Lung (tissue), 12 donors: Measurements from ENCODE around the gene MSANTD1. TPM values are rescaled to one million over a fixed set of nuclear protein-coding genes. Genes with fewer than 3 reads are reported as not detected.

ENCODE experiments used
- ATAC-seq: fragments of 200-7000 bp; cut with Tn5 transposase; one replicate; pipeline ENCODE4 v1.9.1; 2020; ENCODE audit warnings: moderate number of reproducible peaks; ENCODE audit not compliant: insufficient read depth, low FRiP score
- DNase-seq, 3 donors: peaks; one replicate each; pipeline ENCODE4 v3.0.0-alpha.2; 2013 to 2017
- H3K27ac ChIP-seq, 2 donors: one replicate each; pipeline ENCODE4 v1.5.1; 2013; ENCODE audit warnings: mild to moderate bottlenecking in 2 of 2, moderate library complexity in 2 of 2, control low read depth in 1 of 2, inconsistent platforms in 1 of 2, low read depth in 1 of 2, low read length in 1 of 2
- H3K27me3 ChIP-seq, 3 donors: one replicate each; pipeline ENCODE4 v1.5.1; 2013; ENCODE audit warnings: low read length in 2 of 3; ENCODE audit not compliant: control insufficient read depth in 3 of 3, insufficient read depth in 3 of 3
- H3K36me3 ChIP-seq, 4 donors: one replicate each; pipeline ENCODE4 v1.5.1; 2013; ENCODE audit warnings: low read length in 4 of 4, mild to moderate bottlenecking in 1 of 4, moderate library complexity in 1 of 4; ENCODE audit not compliant: control insufficient read depth in 4 of 4, insufficient read depth in 4 of 4
- H3K4me1 ChIP-seq, 5 donors: one replicate each; pipeline ENCODE4 v1.5.1; 2013; ENCODE audit warnings: low read length in 5 of 5, mild to moderate bottlenecking in 2 of 5, moderate library complexity in 1 of 5; ENCODE audit not compliant: control insufficient read depth in 5 of 5, insufficient read depth in 5 of 5
- H3K4me3 ChIP-seq: one replicate; pipeline ENCODE4 v1.5.1; 2013; ENCODE audit warnings: mild to moderate bottlenecking, control low read depth, moderate library complexity
- H3K9ac ChIP-seq, 2 donors: one replicate each; pipeline ENCODE4 v1.5.1; 2013; ENCODE audit warnings: low read length in 2 of 2, control low read depth in 1 of 2; ENCODE audit not compliant: insufficient read depth in 1 of 2
- H3K9me3 ChIP-seq, 4 donors: one replicate each; pipeline ENCODE4 v1.5.1; 2013; ENCODE audit warnings: low read length in 3 of 4, mild to moderate bottlenecking in 1 of 4, moderate library complexity in 1 of 4; ENCODE audit not compliant: control insufficient read depth in 4 of 4, insufficient read depth in 3 of 4
- WGBS, 2 donors: extraction: QIAGEN DNeasy Blood & Tissue Kit; methylation state at CpG; one replicate each; pipeline ENCODE4 v1.1.7; 2013; 5-methylcytosine and 5-hydroxymethylcytosine counted together
- polyA plus RNA-seq, 2 donors: library from polyadenylated mRNA; stranded (reverse); fragments of 200-250 nt; gene quantifications; one replicate each; pipeline ENCODE4 v1.2.1, GENCODE V29; 2013
- total RNA-seq, 2 donors: library from RNA; depleted of rRNA in 1 of 2; stranded (reverse); fragments of >200 nt in 1 of 2; gene quantifications; one replicate each; pipeline ENCODE4 v1.2.1, GENCODE V29; 2014 to 2021
- TF ChIP-seq, protein P1 (sequence below): IDR thresholded peaks from 2 replicates; pipeline ENCODE4 v1.5.1; 2012; ENCODE audit warnings: mild to moderate bottlenecking; ENCODE audit errors: control extremely low read depth, extremely low read depth
- donor health status: control.
- donor health status: control.
- donor health status: Bipolar disorder and iron deficiency.
- donor health status: healthy.
- donor health status: DM: yes; HTN: yes; CAD: no.

The MSANTD1 gene
- total and polyA plus RNA-seq, 4 donors: 0.35 to 1.4 (median 0.88) TPM

DNA sequence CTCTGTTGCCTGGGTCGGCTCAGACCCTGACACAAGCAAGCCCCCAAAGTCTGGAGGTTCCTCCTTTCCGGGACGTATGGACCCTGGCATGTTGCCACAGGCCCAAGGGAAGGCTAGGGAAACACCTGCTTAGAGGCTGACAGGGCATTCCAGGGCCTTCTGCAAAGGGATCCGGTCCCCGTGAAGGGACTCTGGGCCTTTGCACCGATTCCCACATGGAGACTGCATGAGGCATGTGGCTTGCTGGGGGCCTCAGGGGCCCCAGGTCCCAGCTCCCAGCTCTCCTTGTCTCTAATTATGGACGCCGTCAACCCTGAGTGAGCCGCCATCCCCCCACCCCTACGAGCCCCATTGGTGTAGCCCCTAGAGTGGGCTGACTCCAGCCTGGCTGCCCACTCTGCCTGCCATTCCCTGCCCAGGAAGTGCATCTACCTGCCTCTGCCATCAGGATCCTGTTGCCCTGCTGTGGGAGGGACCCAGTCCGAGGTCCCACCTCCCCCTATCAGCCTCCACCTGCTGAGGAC lies 39.7 kb downstream of the MSANTD1 start:
- Histone ChIP-seq H3K27me3 (peaks cover 0 to 5% (median 0%) of the 10 kb centered on the region in 3 donors), H3K9ac (no peak overlapping the region), H3K36me3 (no peaks in the 10 kb centered on the region), H3K9me3 (peaks cover 0 to 1% (median 0%) of the 10 kb centered on the region in 4 donors), H3K27ac (peak overlapping the region in 1 of 2 donors; percentile 10), H3K4me1 (peaks cover 0 to 30% (median 5%) of the 10 kb centered on the region in 5 donors), H3K4me3 (no peak overlapping the region)
- DNase-seq (no peak), ATAC-seq (no peak)
- 47 to 72% methylated on average over 11 of the region's 11 CpGs for WGBS, 2 donors
- TF ChIP-seq, protein P1, sequence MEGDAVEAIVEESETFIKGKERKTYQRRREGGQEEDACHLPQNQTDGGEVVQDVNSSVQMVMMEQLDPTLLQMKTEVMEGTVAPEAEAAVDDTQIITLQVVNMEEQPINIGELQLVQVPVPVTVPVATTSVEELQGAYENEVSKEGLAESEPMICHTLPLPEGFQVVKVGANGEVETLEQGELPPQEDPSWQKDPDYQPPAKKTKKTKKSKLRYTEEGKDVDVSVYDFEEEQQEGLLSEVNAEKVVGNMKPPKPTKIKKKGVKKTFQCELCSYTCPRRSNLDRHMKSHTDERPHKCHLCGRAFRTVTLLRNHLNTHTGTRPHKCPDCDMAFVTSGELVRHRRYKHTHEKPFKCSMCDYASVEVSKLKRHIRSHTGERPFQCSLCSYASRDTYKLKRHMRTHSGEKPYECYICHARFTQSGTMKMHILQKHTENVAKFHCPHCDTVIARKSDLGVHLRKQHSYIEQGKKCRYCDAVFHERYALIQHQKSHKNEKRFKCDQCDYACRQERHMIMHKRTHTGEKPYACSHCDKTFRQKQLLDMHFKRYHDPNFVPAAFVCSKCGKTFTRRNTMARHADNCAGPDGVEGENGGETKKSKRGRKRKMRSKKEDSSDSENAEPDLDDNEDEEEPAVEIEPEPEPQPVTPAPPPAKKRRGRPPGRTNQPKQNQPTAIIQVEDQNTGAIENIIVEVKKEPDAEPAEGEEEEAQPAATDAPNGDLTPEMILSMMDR: no peak

DNA sequence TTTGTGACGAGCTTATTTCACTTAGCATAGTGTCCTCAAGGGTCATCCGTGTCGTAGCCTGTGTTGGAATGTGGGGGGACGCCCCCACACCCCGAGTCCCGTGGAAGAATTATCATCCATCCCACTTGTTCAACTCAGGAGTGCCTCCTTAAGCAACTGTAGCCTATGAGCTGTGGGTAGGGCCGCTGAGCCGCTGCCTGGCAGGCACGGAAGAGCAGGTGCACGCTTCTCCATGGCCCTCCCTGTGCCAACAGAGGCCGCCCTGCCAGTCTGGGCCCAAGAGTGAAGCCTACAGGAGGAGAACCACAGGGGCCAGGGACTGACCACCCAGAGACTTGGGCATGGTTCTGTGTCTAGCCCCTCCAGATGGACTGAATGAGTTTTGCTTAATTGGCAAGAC lies 41.5 kb downstream of the MSANTD1 start:
- H3K36me3 ChIP-seq: no peaks in the 10 kb centered on the region
- H3K27me3 ChIP-seq: peaks cover 0 to 5% (median 0%) of the 10 kb centered on the region in 3 donors
- H3K4me1 ChIP-seq: peaks cover 0 to 46% (median 5%) of the 10 kb centered on the region in 5 donors
- 84 to 96% methylated on average over 11 of the region's 11 CpGs for WGBS, 2 donors
- DNase-seq (no peak), ATAC-seq (no peak)
- H3K9ac ChIP-seq: no peak overlapping the region
- H3K27ac ChIP-seq: no peak overlapping the region
- peaks cover 0 to 1% (median 0%) of the 10 kb centered on the region in 4 donors for H3K9me3 ChIP-seq
- no peak overlapping the region for H3K4me3 ChIP-seq
- TF ChIP-seq, protein P1: no peak

DNA sequence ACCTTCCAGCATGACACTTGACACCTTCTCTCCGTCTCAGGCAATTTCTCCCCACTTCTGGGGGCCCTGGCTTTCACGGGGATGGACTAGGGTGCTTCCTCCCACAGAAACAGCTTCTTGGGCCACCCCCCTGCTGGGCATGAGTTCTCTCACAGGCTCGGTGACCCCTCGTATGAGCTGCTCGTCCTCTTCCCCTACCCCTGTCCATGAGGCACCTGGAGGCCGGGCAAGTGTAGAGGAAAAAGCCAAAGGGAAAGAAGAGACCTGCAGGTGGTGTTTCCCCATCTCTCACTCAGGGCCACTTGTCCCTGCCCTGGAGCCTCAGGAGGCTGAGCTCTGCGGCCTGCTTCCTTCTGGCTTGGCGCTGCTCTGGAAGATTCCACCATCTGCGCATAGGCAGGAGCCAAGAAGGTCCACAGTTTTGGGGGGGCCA lies 41.9 kb downstream of the MSANTD1 start:
- no peaks in the 10 kb centered on the region for H3K36me3 ChIP-seq
- peak overlapping the region in 1 of 2 donors; percentile 26 for H3K27ac ChIP-seq

More for the DNA sequence above, 41.9 kb downstream of the MSANTD1 start:
- WGBS, 2 donors: 80 to 97% methylated on average over 9 of the region's 9 CpGs
- DNase-seq: no peak
- Histone ChIP-seq H3K9me3 (peaks cover 0 to 1% (median 0%) of the 10 kb centered on the region in 4 donors), H3K4me3 (no peak overlapping the region), H3K4me1 (peaks cover 0 to 44% (median 5%) of the 10 kb centered on the region in 5 donors), H3K27me3 (peaks cover 0 to 5% (median 0%) of the 10 kb centered on the region in 3 donors), H3K9ac (no peak overlapping the region)
- no peak for ATAC-seq
- TF ChIP-seq, protein P1: no peak
